NCI-H526 (cell line): ENCODE results near the gene POLR1B.
"Not testable (repeated sequence)": the region's sequence is repeated elsewhere in the genome, so short reads cannot be mapped to it uniquely, and the experiment has no call there.

Source experiments
- DNase-seq, 2 experiments: peaks; one replicate each; lab custom pipeline; 2025; lab: John Stamatoyannopoulos, UW

POLR1B gene

GRCh38 chr2:112542123-112542983 is at the start of gene POLR1B:
Gene POLR1B (plus strand): TSS chr2:112542465. CDS start chr2:112542495, 30 bp downstream.
- DNase-seq, result peak; percentile 85 to 91

- DNase-seq, result no peak
These were observed 49.2 kb upstream of the POLR1B start for GRCh38 chr2:112493048-112493447.

- DNase-seq, result no peak
These were observed 48.2 kb upstream of the POLR1B start for GRCh38 chr2:112493858-112494648.

- DNase-seq, result no peak
These were observed 47.4 kb upstream of the POLR1B start for GRCh38 chr2:112494828-112495227.

- not testable (repeated sequence) for DNase-seq
These were observed 46.4 kb upstream of the POLR1B start for GRCh38 chr2:112495878-112496277.

GRCh38 chr2:112500850-112501484 is 41.3 kb upstream of the POLR1B start:
- DNase-seq, result peak in 1 of 2 experiments; percentile 25

GRCh38 chr2:112509239-112509998 is 32.8 kb upstream of the POLR1B start:
- DNase-seq, result peak in 1 of 2 experiments; percentile 28

GRCh38 chr2:112516801-112517200 is 25.5 kb upstream of the POLR1B start:
- DNase-seq, result no peak

GRCh38 chr2:112518807-112519206 is 23.5 kb upstream of the POLR1B start:
- no peak for DNase-seq

GRCh38 chr2:112519506-112519905 is 22.8 kb upstream of the POLR1B start:
- no peak for DNase-seq

GRCh38 chr2:112520234-112520783 is 22.0 kb upstream of the POLR1B start:
- no peak for DNase-seq

- DNase-seq, result no peak
These were observed 18.9 kb upstream of the POLR1B start for GRCh38 chr2:112523291-112523777.

GRCh38 chr2:112524276-112524675 is 18.0 kb upstream of the POLR1B start:
- DNase-seq, result not testable (repeated sequence)

GRCh38 chr2:112528541-112528940 is 13.7 kb upstream of the POLR1B start:
- no peak for DNase-seq

- no peak for DNase-seq
These were observed 12.5 kb upstream of the POLR1B start for GRCh38 chr2:112529757-112530156.

- DNase-seq, result no peak
These were observed 11.5 kb upstream of the POLR1B start for GRCh38 chr2:112530728-112531127.

- DNase-seq, result no peak
These were observed 7.4 kb upstream of the POLR1B start for GRCh38 chr2:112534826-112535225.

GRCh38 chr2:112536665-112537064 is 5.6 kb upstream of the POLR1B start:
- not testable (repeated sequence) for DNase-seq

- DNase-seq, result no peak
These were observed 3.0 kb upstream of the POLR1B start for GRCh38 chr2:112539306-112539705.

- no peak for DNase-seq
These were observed 1.4 kb upstream of the POLR1B start for GRCh38 chr2:112540906-112541305.
